GM19043 (cell line): ENCODE measurements around the gene CFAP53.
"Not testable (repeated sequence)": the region's sequence is repeated elsewhere in the genome, so short reads cannot be mapped to it uniquely, and the experiment has no call there.

ENCODE experiments used
- ATAC-seq: cut with Tn5 transposase; IDR thresholded peaks from one replicate; pipeline ENCODE4 v1.9.1; 2021; ENCODE audit warnings: low read depth; ENCODE audit not compliant: unreplicated experiment

CFAP53 gene

GRCh38 chr18:50274044-50274442 lies 7.7 kb upstream of the CFAP53 start:
- no peak for ATAC-seq

DNA sequence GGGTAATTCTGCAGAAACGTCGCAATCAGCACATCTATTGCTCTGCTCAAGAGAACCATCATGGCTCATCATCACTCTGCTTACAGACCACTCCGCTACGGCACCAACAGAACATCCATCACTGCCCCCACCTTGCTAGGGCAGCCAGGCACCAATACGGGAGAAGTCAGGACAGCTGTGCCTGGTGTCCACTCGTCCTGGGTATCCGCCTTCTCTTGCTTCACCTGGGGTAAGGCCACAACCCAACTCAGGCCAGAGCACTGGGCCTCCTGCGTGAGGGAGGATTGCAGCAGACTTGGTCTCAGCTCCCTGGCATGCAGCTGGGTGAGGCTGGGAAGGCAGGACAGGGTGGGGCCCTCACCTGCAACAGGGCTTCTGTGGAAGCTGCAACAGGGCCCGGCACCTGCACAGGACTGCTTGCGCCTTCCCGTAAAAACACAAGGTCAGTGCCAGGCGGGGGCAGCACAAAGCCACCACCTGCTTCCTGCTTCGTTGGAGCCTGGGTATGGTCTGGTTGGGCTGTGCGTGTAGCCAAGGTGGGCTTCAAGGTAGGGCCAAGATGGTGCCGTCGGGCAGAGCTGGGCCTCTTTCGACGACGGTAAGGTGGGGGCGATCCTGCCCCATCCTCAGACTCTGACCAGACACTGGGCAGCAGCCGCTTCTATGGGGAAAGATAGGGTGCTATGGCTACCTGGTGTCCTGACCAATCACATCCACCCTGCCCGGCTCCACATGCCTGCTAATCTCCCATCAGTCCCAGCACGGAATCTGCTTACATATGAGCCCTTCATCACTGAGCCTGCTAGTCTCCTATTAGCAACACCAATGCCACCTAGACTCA lies 7.1 kb upstream of the CFAP53 start:
- ATAC-seq = no peak

GRCh38 chr18:50272568-50272967 lies 6.3 kb upstream of the CFAP53 start:
- no peak for ATAC-seq

DNA sequence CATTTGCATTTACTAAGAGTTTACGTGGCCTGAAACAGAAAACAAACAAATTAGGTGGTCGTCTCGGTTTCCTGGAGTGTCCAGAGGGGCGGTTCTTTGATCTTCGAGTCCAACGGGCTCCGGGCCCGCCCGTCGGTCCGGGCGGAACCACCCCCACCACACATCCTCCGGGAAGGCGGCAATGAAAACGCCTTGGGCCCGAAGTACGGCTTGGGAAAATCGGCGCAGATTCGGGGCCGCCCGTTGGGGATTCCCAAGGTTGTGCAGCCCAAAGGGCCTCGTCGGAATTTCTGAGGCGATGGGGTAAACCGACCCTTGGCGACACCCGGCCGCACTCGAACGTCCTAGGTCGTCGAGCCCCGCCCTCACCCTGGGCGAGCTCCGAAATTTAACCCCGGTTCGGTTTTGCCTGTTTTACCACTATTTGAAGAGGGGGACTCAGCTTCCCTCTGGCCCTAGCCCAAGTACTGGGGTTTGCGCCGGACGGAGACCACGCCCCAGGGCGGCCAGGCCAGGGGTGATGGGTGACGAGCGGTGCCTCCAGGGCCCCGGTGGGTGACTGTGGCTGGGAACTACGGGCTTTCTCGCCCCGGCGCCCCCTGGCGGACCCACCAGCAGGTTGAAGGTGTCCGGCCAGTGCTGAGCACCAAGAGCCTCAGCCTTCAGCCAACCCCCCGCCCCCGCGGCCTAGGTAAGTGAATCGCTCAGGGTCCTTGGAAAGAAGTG lies 1.9 kb upstream of the CFAP53 start:
- peak; percentile 69 for ATAC-seq

DNA sequence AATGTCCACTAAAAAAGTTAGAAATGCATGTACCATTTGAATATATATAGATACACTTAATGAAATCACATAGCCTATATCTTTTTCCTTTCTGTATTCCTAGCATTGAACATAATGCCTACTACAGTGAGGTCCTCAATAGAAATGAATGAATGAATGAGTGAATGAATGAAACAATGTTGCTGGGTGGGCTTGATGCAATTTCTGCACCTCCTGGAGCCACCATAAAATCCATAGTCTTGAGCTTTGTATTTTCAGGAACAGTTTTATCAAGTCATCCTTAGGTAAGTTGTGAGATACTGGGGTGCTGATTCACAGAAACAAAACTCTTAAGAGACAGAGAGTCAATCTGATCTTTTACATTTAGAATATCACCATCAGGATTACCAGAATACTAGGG lies 3.3 kb downstream of the CFAP53 start:
- no peak for ATAC-seq

DNA sequence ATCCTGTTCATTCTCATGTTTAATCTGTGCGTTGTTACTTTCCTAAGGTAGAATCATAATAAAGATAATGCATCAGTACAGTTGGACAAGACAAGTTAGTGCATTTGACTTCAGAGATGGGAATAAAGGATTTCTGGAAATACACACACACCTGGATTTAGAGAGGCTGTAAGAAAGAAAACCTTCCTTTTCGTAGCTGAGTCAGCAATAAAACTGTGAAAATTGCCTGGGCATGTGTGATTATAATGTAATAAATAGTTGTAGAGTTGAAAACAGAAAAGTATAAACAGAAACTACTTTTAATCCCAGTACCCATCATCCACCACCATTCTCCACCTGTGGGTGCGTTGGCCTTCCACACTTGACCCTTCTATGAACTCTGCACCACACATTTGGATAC lies 15.4 kb downstream of the CFAP53 start:
- no peak for ATAC-seq

DNA sequence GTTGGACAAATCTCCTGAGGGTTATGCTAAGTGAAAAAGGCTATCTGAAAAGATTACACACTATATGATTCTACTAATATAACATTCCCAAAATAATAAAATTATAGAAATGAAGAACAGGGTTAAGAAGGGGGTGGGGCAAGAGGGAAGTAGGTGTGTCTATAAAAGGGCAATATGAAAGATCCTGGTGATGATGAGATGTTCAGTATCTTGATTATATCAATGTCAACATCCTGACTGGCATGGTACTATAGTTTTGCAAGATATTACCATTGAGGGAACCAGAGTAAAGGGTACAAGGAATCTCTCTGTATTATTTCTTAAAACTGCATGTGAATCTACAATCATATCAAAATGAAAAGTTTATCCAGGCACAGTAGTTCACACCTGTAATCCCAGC lies 16.7 kb downstream of the CFAP53 start:
- ATAC-seq = no peak

DNA sequence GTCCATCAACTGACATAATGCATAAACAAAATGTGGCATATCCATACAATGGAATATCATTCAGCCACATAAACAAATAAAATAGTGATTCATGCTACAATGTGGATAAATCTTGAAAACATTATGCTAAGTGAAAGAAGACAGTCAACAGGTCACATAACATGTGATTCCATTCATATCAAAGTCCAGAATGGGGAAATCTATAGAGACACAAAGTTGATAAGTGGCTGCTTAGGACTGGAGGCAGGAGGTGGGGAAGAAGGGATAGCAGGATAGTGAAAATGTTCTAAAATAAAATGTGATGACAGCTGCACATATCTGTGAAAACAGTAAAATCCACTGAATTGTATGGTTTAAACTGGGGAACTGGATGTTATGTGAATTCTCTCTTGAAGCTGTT lies 18.7 kb downstream of the CFAP53 start:
- ATAC-seq = no peak

- ATAC-seq = not testable (repeated sequence)
Measured at GRCh38 chr18:50241768-50242167, 24.5 kb downstream of the CFAP53 start.

DNA sequence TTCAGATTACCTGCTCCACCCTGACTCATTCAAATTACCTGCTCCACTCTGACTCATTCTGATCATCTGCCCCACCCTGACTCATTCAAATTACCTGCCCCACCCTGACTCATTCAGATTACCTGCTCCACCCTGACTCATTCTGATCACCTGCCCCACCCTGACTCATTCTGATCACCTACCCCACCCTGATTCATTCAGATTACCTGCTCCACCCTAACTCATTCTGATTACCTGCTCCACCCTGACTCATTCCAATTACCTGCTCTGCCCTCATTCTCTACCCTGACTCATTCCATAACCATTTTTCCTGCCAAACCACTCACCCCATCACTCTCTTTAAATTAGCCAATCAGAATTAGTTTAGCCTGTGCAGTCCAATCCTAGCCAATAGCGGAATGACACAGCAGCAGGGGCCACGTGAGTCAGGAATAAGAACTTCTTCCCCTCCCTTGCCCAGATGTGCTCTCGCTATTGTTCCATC lies 26.2 kb downstream of the CFAP53 start:
- ATAC-seq = no peak

GRCh38 chr18:50232419-50232818 lies 33.9 kb downstream of the CFAP53 start:
- no peak for ATAC-seq

- ATAC-seq = no peak
Measured at GRCh38 chr18:50231621-50232020, 34.7 kb downstream of the CFAP53 start.

GRCh38 chr18:50220249-50220648 lies 46.0 kb downstream of the CFAP53 start:
- ATAC-seq = not testable (repeated sequence)

- no peak for ATAC-seq
Measured at GRCh38 chr18:50218432-50219197, 47.7 kb downstream of the CFAP53 start.

GRCh38 chr18:50209311-50209710 lies 57.0 kb downstream of the CFAP53 start:
- ATAC-seq = no peak

- no peak for ATAC-seq
Measured at GRCh38 chr18:50207722-50208121, 58.6 kb downstream of the CFAP53 start.

GRCh38 chr18:50203801-50204604 lies 62.3 kb downstream of the CFAP53 start:
- ATAC-seq = no peak

- no peak for ATAC-seq
Measured at GRCh38 chr18:50201476-50202018, 64.7 kb downstream of the CFAP53 start.

DNA sequence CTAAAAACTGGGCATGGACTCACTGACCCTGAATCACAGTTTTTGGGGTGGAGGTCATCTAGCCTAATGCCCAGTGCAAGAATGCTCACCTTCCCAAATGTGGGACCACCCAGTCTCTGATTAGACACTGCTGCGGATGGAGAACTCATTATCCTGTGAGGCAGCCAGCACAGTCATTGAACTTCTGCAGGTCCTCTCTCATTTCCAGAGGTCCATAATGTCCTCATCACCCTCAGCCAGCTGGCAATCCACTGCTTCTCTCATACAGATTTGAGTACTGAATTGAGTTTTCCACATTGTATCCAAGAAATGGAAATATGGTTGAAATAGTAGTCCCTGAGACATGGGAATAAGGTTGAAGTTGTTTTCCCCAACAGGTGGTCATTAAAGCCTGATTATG lies 66.4 kb downstream of the CFAP53 start:
- ATAC-seq = no peak

- no peak for ATAC-seq
Measured at GRCh38 chr18:50199346-50199855, 66.9 kb downstream of the CFAP53 start.
